ENCODE data around the gene TROAP. TPM values are rescaled to one million over a fixed set of nuclear protein-coding genes. Genes with fewer than 3 reads are reported as not detected.
"Not testable (repeated sequence)": the region's sequence is repeated elsewhere in the genome, so short reads cannot be mapped to it uniquely, and the experiment has no call there.

TROAP gene
- total RNA-seq, 1 donor from 2014 or later, result 40.0 TPM

DNA sequence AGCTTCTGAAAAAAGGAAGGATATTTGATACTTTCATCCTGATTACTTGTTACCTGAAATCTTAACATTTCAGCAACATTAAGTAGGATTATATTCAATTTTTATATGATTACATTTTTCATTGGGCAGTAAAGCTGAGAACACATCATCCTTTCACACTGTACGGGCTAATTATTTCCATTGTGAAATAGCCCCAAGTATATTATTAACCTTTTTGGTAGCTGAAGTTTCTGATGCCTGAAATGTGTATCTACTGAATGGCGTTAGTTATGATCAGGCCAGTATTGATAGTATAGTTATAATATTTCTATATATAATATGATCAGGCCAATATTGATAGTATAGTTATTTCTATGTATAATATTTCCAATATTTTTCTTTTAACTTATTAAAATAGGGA, 54.3 kb downstream of the TROAP start:
- peaks cover 80% of the 10 kb centered on the region for H4K20me1 ChIP-seq (ENCODE audit: low read depth)
- no peak for DNase-seq (ENCODE audit: low spot score)
- H3K4me1 ChIP-seq, result no peaks in the 10 kb centered on the region
- no peak overlapping the region for H3K27ac ChIP-seq
- H3K27ac Mint-ChIP-seq, result no peak overlapping the region
- no peaks in the 10 kb centered on the region for H3K27me3 ChIP-seq
- no peaks in the 10 kb centered on the region for H3F3A ChIP-seq (ENCODE audit: low read depth)
- no peaks in the 10 kb centered on the region for H3K9me3 ChIP-seq (ENCODE audit: low read depth)
- H2AFZ ChIP-seq (replicated peaks), result no peak overlapping the region
- no peak overlapping the region for H3K4me2 ChIP-seq
- H3K36me3 ChIP-seq, result no peaks in the 10 kb centered on the region
- H3K4me1 Mint-ChIP-seq, result no peaks in the 10 kb centered on the region
- peaks cover 99% of the 10 kb centered on the region for H3K79me2 ChIP-seq (ENCODE audit: low read depth)
- H3K9me3 Mint-ChIP-seq, result no peaks in the 10 kb centered on the region
- TF ChIP-seq EZH2 (IDR thresholded peaks at IDR 0.05) (no peak), CTCF (IDR thresholded peaks at IDR 0.05) (no peak), EZH2phosphoT487 (IDR thresholded peaks at IDR 0.05) (no peak)
- no peak overlapping the region for H3K4me3 Mint-ChIP-seq
- H3K36me3 Mint-ChIP-seq, result peaks cover 6% of the 10 kb centered on the region
- H3K4me3 ChIP-seq, result no peak overlapping the region
- no peaks in the 10 kb centered on the region for H3K27me3 Mint-ChIP-seq (ENCODE audit: insufficient read depth, low read depth)
- H3K9ac ChIP-seq, result no peak overlapping the region

GRCh38 chr12:49380184-49380583, 57.1 kb downstream of the TROAP start:
- H2AFZ ChIP-seq (replicated peaks); DNase-seq (ENCODE audit: low spot score); H3K27me3 ChIP-seq; H3K36me3 Mint-ChIP-seq; H3K9me3 ChIP-seq (ENCODE audit: low read depth); H3K27me3 Mint-ChIP-seq (ENCODE audit: insufficient read depth, low read depth); H3K4me3 Mint-ChIP-seq; H3K36me3 ChIP-seq; H3K27ac ChIP-seq; H3K4me2 ChIP-seq; H3F3A ChIP-seq (ENCODE audit: low read depth); H3K4me3 ChIP-seq; H3K4me1 Mint-ChIP-seq; H3K9ac ChIP-seq; H3K9me3 Mint-ChIP-seq; H3K27ac Mint-ChIP-seq; H3K4me1 ChIP-seq: not testable (repeated sequence)
- Histone ChIP-seq H4K20me1 (ENCODE audit: low read depth) (peaks cover 72% of the 10 kb centered on the region), H3K79me2 (ENCODE audit: low read depth) (peaks cover 98% of the 10 kb centered on the region)

Other genes with a start within 250 kb of the TROAP start
- gene DHH, start 228.5 kb upstream of the TROAP start, total RNA-seq (ENCODE audit: low replicate concordance), result 0.03 TPM in 1 of 2 replicates, not detected in the other
- gene LMBR1L, start 212.4 kb upstream of the TROAP start, total RNA-seq (ENCODE audit: low replicate concordance), result 32.7 and 69.5 TPM in 2 replicates
- 2,741 and 4,208 TPM in 2 replicates for gene TUBA1B, start 191.9 kb upstream of the TROAP start, total RNA-seq (ENCODE audit: low replicate concordance)
- gene TUBA1A, start 134.2 kb upstream of the TROAP start, total RNA-seq (ENCODE audit: low replicate concordance), result 1,211 and 1,863 TPM in 2 replicates
- gene TUBA1C, start 58.2 kb upstream of the TROAP start, total RNA-seq (ENCODE audit: low replicate concordance), result 402 and 655 TPM in 2 replicates
- 0.74 TPM in 1 of 2 replicates, not detected in the other for gene PRPH, start 28.1 kb upstream of the TROAP start, total RNA-seq (ENCODE audit: low replicate concordance)
- gene C1QL4, start 13.9 kb downstream of the TROAP start, total RNA-seq (ENCODE audit: low replicate concordance), result 0.84 and 2.8 TPM in 2 replicates
- 0.34 and 0.39 TPM in 2 replicates for gene DNAJC22, start 23.6 kb downstream of the TROAP start, total RNA-seq (ENCODE audit: low replicate concordance)
- gene SPATS2, start 44.2 kb downstream of the TROAP start, total RNA-seq (ENCODE audit: low replicate concordance), result 45.2 and 49.5 TPM in 2 replicates
- gene KCNH3, start 215.8 kb downstream of the TROAP start, total RNA-seq (ENCODE audit: low replicate concordance), result 0.19 TPM in 1 of 2 replicates, not detected in the other
- gene MCRS1, start 244.9 kb downstream of the TROAP start, total RNA-seq (ENCODE audit: low replicate concordance), result 62.4 and 91.5 TPM in 2 replicates

All from neural progenitor cell (in vitro differentiated cells).